D721Med (cell line): ENCODE data around the gene TOP2A.

Experiments used
- DNase-seq: peaks from one replicate; pipeline ENCODE4 v3.0.0; 2011; ENCODE audit warnings: low spot score; ENCODE audit not compliant: insufficient read length
- FAIRE-seq: peaks from 2 replicates; lab custom pipeline; 2011; peaks lifted over from hg19 to GRCh38; lab: Jason Lieb, UNC
- CTCF ChIP-seq: IDR thresholded peaks from 2 replicates; pipeline ENCODE4 v1.5.1; 2012; ENCODE audit warnings: mild to moderate bottlenecking, control low read depth; ENCODE audit not compliant: insufficient read depth; ENCODE audit errors: missing control alignments

The TOP2A gene

DNA sequence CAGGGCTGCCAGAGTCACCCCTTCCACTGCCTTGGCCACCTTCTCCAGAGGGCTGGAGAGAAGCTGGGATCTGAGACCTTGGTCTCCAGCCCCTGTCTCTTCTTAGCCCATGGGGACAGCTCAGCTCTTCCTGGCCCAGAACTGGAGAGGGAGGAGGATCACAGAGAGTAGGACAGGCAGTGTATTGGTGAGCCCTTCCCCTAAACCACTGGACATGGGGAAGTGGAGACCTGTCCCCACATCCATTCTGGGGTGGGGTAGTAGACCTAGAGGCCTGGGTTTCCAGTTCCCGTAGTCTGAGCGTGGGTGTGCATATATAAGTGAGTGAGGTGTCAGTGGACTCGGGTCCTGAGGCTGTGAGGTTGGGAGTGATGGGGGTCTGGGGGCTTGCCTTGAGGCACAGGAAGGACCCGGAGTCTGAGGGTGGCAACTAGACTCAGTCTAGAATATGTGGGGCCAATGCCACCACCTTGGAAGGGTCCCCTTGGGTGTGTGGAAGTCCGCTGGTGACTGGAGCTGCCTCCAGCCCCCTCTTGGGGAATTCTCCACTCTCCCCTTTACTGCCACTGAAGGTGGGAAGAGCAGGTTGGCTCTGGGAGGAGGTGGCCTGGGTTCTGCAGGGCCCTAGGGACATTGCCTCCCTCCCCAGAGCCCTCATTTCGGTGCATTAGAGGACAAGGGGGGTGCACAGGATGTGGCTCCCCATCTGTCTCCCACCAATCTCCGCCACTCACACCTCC, 73.1 kb downstream of the TOP2A start:
- TF ChIP-seq CTCF = no peak
- FAIRE-seq = no peak
- no peak for DNase-seq

- no peak for TF ChIP-seq CTCF
- no peak for FAIRE-seq
- DNase-seq = peak; percentile 79
Observed at GRCh38 chr17:40343219-40344119, 74.2 kb downstream of the TOP2A start.

- no peak for TF ChIP-seq CTCF
- FAIRE-seq (no peak), DNase-seq (no peak)
Observed at GRCh38 chr17:40342504-40343218, 75.0 kb downstream of the TOP2A start.

- no peak for TF ChIP-seq CTCF
- no peak for FAIRE-seq
- peak; percentile 76 for DNase-seq
Observed at GRCh38 chr17:40341808-40342503, 75.7 kb downstream of the TOP2A start.

GRCh38 chr17:40340880-40341807, 76.6 kb downstream of the TOP2A start:
- no peak for FAIRE-seq

More at GRCh38 chr17:40340880-40341807, 76.6 kb downstream of the TOP2A start:
- TF ChIP-seq CTCF = no peak
- DNase-seq = no peak
